Fibroblast of lung (primary cell): ENCODE data around the gene PIK3CD. TPM values are rescaled to one million over a fixed set of nuclear protein-coding genes. Genes with fewer than 3 reads are reported as not detected.

Experiments
- DNase-seq, 2 donors: peaks; one replicate each; pipeline versions ENCODE4 v3.0.0 to v3.0.0-alpha.2; 2010; ENCODE audit warnings: low read depth in 2 of 2
- H2AFZ ChIP-seq: 2 replicates; pipeline ENCODE4 v1.5.1; 2012; ENCODE audit warnings: low read length, control low read depth, inconsistent platforms
- H3K27ac ChIP-seq: 2 replicates; pipeline ENCODE4 v1.5.1; 2011; ENCODE audit warnings: low read length, control low read depth; ENCODE audit not compliant: insufficient read depth
- H3K27me3 ChIP-seq: 2 replicates; pipeline ENCODE4 v1.5.1; 2011; ENCODE audit warnings: mild to moderate bottlenecking, low read length; ENCODE audit not compliant: control insufficient read depth, insufficient read depth
- H3K36me3 ChIP-seq: 2 replicates; pipeline ENCODE4 v1.5.1; 2011; ENCODE audit warnings: low read length; ENCODE audit not compliant: control insufficient read depth, insufficient read depth
- H3K4me1 ChIP-seq: 2 replicates; pipeline ENCODE4 v1.5.1; 2011; ENCODE audit warnings: low read length; ENCODE audit not compliant: control insufficient read depth, insufficient read depth; ENCODE audit errors: extremely low read depth
- H3K4me2 ChIP-seq: 2 replicates; pipeline ENCODE4 v1.5.1; 2011; ENCODE audit warnings: low read length, control low read depth; ENCODE audit not compliant: insufficient read depth; ENCODE audit errors: extremely low read depth
- H3K4me3 ChIP-seq, 4 experiments: fragments of 200-600 bp in 1 of 4; sonication (generic) in 1 of 4; replicated peaks in 1 of 4; 2 replicates each; pipeline ENCODE4 v1.5.1; 2011 to 2016; ENCODE audit warnings: low read length in 4 of 4, low read depth in 3 of 4, mild to moderate bottlenecking in 3 of 4, control low read depth in 2 of 4, inconsistent platforms in 1 of 4, mixed read lengths in 1 of 4; ENCODE audit not compliant: insufficient read depth in 1 of 4; ENCODE audit errors: control extremely low read depth in 1 of 4
- H3K79me2 ChIP-seq: 2 replicates; pipeline ENCODE4 v1.5.1; 2012; ENCODE audit warnings: mild to moderate bottlenecking, low read length, inconsistent platforms; ENCODE audit not compliant: control insufficient read depth, insufficient read depth
- H3K9ac ChIP-seq: 2 replicates; pipeline ENCODE4 v1.5.1; 2011; ENCODE audit warnings: mild to moderate bottlenecking, low read length, control low read depth; ENCODE audit not compliant: insufficient read depth
- H3K9me3 ChIP-seq: 2 replicates; pipeline ENCODE4 v1.5.1; 2012; ENCODE audit warnings: low read depth, low read length; ENCODE audit not compliant: control insufficient read depth, insufficient read depth
- H4K20me1 ChIP-seq: 2 replicates; pipeline ENCODE4 v1.5.1; 2011; ENCODE audit warnings: low read length; ENCODE audit not compliant: control insufficient read depth, insufficient read depth; ENCODE audit errors: extremely low read depth
- EZH2 ChIP-seq: IDR thresholded peaks from 2 replicates; pipeline ENCODE4 v1.5.1; 2012; ENCODE audit warnings: low read length, control low read depth, mild to moderate bottlenecking; ENCODE audit errors: missing control alignments
- polyA plus RNA-seq, 2 donors: library from polyadenylated mRNA; depleted of rRNA in 1 of 2; stranded (reverse) in 1 of 2; unstranded in 1 of 2; fragments of >200 nt; gene quantifications; 2 replicates each; pipeline ENCODE4 v1.2.1, GENCODE V29; 2011 to 2012; ENCODE audit warnings: missing spikeins in 1 of 2
- total RNA-seq: library from RNA; depleted of rRNA; stranded (reverse); fragments of >200 nt; gene quantifications from 2 replicates; pipeline ENCODE4 v1.2.1, GENCODE V29; 2014
- TF ChIP-seq, protein P1 (sequence below), 2 donors: IDR thresholded peaks in 1 of 2; conservative IDR thresholded peaks in 1 of 2; 1 replicate in 1 of 2; 2 replicates in 1 of 2; pipeline ENCODE4 v1.5.1; 2011 to 2012; ENCODE audit warnings: low read length in 2 of 2, control low read depth in 1 of 2, inconsistent platforms in 1 of 2, low read depth in 1 of 2, mild to moderate bottlenecking in 1 of 2

PIK3CD gene
- total and polyA plus RNA-seq, 2 donors (not counting 1 experiment from before 2014, with no cell fraction given) = 2.8 to 6.4 TPM

DNA sequence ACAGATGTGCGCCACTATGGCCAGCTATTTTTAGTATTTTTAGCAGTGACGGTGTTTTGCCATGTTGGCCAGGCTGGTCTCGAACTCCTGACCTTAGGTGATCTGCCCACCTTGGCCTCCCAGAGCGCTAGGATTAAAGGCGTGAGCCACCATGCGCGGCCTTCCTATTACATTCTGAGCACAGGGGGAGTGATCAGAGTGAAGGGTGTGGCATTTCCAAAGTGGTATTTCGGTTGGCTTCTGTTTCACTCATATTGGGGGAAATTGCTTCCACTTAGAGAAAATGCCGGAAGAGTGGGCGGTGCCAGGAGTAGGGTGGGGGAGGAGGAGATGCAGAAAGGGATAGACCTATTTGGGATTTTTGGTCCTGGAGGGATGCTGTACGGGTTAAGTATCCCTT is 4.3 kb downstream of the PIK3CD start:
- H3K79me2 ChIP-seq = no peaks in the 10 kb centered on the region

DNA sequence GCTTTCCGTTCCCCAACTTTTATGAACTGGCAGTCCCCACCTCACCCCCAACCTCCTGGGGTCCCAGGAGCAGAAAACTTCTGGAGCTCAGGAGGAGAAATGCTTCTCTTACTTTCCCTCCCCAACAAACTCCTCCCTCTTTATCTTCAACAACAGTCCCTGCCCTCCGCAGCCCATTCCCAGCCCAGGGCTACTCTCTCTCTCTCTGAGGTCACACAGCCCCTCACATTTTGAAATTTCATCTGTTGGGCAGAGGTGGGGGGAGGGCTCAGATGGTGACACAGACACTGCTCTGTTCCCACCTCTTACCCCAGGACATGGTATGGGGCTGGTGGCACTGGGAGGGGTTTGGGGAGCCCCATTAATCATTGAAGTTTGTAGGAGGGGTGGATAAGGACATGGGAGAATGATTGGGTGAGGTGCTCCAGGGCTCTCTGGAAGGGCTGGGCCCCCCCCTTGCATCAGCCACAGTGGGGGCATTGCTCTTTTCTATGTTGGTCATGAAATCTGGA is 6.0 kb downstream of the PIK3CD start:
- no peak overlapping the region for H3K9ac ChIP-seq
- no peak overlapping the region for H3K4me2 ChIP-seq
- no peak overlapping the region for H3K27ac ChIP-seq
- no peak for TF ChIP-seq EZH2
- TF ChIP-seq, protein P1, sequence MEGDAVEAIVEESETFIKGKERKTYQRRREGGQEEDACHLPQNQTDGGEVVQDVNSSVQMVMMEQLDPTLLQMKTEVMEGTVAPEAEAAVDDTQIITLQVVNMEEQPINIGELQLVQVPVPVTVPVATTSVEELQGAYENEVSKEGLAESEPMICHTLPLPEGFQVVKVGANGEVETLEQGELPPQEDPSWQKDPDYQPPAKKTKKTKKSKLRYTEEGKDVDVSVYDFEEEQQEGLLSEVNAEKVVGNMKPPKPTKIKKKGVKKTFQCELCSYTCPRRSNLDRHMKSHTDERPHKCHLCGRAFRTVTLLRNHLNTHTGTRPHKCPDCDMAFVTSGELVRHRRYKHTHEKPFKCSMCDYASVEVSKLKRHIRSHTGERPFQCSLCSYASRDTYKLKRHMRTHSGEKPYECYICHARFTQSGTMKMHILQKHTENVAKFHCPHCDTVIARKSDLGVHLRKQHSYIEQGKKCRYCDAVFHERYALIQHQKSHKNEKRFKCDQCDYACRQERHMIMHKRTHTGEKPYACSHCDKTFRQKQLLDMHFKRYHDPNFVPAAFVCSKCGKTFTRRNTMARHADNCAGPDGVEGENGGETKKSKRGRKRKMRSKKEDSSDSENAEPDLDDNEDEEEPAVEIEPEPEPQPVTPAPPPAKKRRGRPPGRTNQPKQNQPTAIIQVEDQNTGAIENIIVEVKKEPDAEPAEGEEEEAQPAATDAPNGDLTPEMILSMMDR (conservative IDR thresholded peaks at IDR 0.05 in 1 of 2, IDR thresholded peaks at IDR 0.05 in 1 of 2; ENCODE audit: low read depth in 1 of 2, low read length in 2 of 2) = no peak
- no peaks in the 10 kb centered on the region for H3K9me3 ChIP-seq
- DNase-seq = no peak
- H3K36me3 ChIP-seq = no peaks in the 10 kb centered on the region
- peaks cover 18% of the 10 kb centered on the region for H3K27me3 ChIP-seq
- H3K4me1 ChIP-seq = no peaks in the 10 kb centered on the region
- H3K79me2 ChIP-seq = no peaks in the 10 kb centered on the region
- H4K20me1 ChIP-seq = no peaks in the 10 kb centered on the region
- no peak overlapping the region for H2AFZ ChIP-seq
- H3K4me3 ChIP-seq = no peak overlapping the region

More for the DNA sequence above, 4.3 kb downstream of the PIK3CD start:
- no peaks in the 10 kb centered on the region for H3K9me3 ChIP-seq
- no peaks in the 10 kb centered on the region for H4K20me1 ChIP-seq
- H2AFZ ChIP-seq = no peak overlapping the region
- H3K4me2 ChIP-seq = no peak overlapping the region
- H3K4me1 ChIP-seq = no peaks in the 10 kb centered on the region
- H3K9ac ChIP-seq = no peak overlapping the region
- H3K27me3 ChIP-seq = peaks cover 25% of the 10 kb centered on the region
- no peak overlapping the region for H3K27ac ChIP-seq
- no peak overlapping the region for H3K4me3 ChIP-seq
- TF ChIP-seq, protein P1 (conservative IDR thresholded peaks at IDR 0.05 in 1 of 2, IDR thresholded peaks at IDR 0.05 in 1 of 2; ENCODE audit: low read depth in 1 of 2, low read length in 2 of 2) = no peak
- TF ChIP-seq EZH2 = no peak
- no peaks in the 10 kb centered on the region for H3K36me3 ChIP-seq
- DNase-seq = no peak

DNA sequence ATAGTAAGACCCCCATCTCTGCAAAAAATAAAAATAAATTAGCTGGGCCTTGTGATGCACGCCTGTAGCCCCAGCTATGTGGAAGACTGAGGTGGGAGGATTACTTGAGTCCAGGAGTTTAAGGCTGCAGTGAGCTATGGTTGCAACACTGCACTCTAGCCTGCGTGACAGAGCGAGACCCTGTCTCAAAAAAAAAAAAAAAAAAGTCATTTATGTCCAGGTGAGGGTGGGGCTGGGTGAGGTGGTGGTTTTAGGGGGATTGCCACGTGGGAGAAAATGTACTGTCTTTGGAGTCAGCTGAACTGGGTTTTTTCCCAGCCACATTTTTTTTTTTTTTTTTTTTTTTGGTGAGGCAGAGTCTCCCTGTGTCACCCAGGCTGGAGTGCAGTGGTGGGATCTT is 6.7 kb downstream of the PIK3CD start:
- H3K4me2 ChIP-seq = no peak overlapping the region
- no peak overlapping the region for H3K27ac ChIP-seq
- no peak for DNase-seq
- no peak overlapping the region for H3K4me3 ChIP-seq
- TF ChIP-seq EZH2 = no peak
- TF ChIP-seq, protein P1 (conservative IDR thresholded peaks at IDR 0.05 in 1 of 2, IDR thresholded peaks at IDR 0.05 in 1 of 2; ENCODE audit: low read depth in 1 of 2, low read length in 2 of 2) = no peak
- H3K79me2 ChIP-seq = no peaks in the 10 kb centered on the region
- no peaks in the 10 kb centered on the region for H3K36me3 ChIP-seq
- H3K4me1 ChIP-seq = no peaks in the 10 kb centered on the region
- H3K9ac ChIP-seq = no peak overlapping the region
- no peak overlapping the region for H2AFZ ChIP-seq
- peaks cover 13% of the 10 kb centered on the region for H3K27me3 ChIP-seq
- H4K20me1 ChIP-seq = no peaks in the 10 kb centered on the region
- H3K9me3 ChIP-seq = no peaks in the 10 kb centered on the region
